Umbilical cord (tissue), 2 donors: ENCODE data around the gene MAP4K1. TPM values are rescaled to one million over a fixed set of nuclear protein-coding genes. Genes with fewer than 3 reads are reported as not detected.

Experiments
- DNase-seq: peaks from one replicate; pipeline ENCODE4 v3.0.0-alpha.2; 2015; ENCODE audit warnings: low spot score
- total RNA-seq: library from RNA; depleted of rRNA; stranded (reverse); fragments of >200 nt; gene quantifications from one replicate; pipeline ENCODE4 v1.2.3, GENCODE V29; 2014; ENCODE audit warnings: low replicate concordance; ENCODE audit not compliant: insufficient read depth

The MAP4K1 gene
- total RNA-seq, 1 donor from 2014 or later: 0.96 TPM

DNA sequence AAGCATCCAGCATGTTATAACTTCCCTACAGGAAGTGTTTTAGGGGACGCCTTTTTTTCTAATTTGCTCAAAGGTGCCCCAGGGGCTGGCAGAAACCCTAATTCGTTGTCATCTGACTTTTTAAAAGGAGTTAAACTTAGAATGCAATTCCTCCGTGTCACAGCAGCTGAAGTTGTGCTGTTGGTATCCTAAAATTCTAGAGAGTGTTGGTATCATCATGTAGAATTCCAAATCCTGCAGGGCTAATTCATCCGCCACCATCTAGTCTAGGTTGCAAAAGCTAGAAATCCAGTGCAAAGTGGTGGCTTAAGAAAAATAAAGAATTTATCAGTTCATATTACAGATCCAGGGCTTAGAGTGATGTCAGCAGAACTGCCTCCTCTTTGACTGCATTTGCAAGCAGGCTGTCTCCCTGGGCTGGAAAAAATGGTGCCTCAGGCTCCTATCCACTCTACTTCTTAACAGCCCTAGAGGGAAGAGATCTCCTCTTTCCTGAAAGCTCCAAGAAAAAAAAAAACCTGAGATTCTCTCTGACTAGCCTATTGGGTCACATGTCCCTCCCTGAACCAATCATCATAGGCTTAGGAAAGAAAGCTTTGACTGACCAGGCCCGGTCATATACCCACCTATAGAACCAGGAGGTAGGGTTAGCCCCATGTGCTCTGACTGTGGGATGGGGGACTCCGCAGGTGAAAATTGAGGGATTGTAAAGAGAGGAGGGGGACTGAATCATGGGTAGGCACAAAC, 73.0 kb downstream of the MAP4K1 start:
- DNase-seq: peak; percentile 27

- peak; percentile 81 for DNase-seq
Measured at GRCh38 chr19:38543807-38544568, 73.8 kb downstream of the MAP4K1 start.

- no peak for DNase-seq
Measured at GRCh38 chr19:38543286-38543806, 74.4 kb downstream of the MAP4K1 start.

DNA sequence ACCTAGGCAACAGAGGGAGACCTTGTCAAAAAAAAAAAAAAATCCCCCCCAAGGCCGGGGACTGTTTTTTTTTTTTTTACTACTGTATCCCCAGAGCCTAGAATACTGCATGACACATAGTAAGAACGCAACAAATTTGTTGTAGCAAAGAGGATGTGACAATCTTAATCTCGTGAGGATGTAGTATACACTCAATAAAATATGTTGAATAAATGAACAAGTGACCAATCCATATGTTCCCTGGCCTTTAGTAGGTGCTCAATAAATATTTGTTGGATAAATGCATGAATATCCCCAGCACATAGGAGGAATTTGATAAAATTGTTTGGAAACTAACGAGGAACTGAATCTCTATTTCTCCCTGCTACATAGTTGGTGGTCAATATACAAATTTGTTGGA, 75.7 kb downstream of the MAP4K1 start:
- DNase-seq: no peak

DNA sequence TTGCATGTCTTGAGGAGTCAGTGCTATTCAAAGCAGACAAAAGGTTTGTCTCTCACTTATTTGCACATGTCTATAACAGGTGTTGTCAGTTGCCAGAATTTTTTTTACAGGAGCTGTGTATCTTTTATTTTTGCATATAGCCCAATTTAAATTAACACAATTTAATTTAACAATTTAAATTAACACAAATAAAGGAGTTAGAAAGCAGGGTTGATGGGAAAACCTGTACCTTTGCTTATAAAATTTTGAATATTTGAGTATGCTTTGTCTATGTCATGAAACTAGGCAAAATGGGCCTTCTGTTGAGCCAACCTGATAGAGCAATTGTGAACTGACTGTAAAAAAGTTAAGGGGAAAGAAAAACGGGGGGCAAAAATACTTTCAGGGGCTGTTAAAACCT, 78.0 kb downstream of the MAP4K1 start:
- DNase-seq: no peak

DNA sequence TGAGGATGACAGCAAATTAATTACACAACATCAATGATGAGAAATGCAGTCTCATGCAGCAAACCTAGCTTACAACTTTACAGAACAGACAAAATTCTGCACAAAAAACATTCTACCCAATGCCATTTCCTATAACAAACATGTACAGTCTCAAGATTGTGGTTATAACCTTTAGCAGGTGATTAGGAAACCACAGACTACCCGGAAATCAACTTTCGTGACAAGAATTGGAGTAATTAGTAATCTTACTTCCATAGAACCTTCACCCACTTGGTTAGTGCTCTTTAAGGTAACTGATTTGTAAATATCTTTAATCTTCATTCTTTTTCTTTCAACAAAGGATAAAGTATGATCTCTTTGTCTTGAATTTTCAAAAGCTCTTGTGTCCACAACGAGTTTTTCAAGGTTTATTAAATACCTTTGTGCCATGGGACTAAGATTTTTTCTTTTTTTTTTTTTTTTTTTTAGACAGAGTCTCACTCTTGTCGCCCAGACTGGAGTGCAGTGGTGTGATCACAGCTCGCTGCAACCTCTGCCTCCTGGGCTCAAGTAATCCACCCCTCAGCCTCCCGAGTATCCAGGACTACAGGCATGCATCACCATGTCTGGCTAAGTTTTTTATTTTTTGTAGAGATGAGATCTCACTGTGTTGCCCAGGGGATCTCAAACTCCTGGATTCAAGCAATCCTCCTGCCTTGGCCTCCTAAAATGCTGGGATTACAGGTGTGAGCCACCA, 78.8 kb downstream of the MAP4K1 start:
- DNase-seq: no peak

GRCh38 chr19:38538386-38538785, 79.4 kb downstream of the MAP4K1 start:
- DNase-seq: no peak

Other genes starting within 250 kb of the MAP4K1 start
- 147 TPM for gene PSMD8, start 243.4 kb downstream of the MAP4K1 start, total RNA-seq
- gene GGN, start 229.9 kb downstream of the MAP4K1 start, total RNA-seq: not detected
- gene SPRED3, start 229.3 kb downstream of the MAP4K1 start, total RNA-seq: not detected
- 6.7 TPM for gene FAM98C, start 214.9 kb downstream of the MAP4K1 start, total RNA-seq
- gene RASGRP4, start 191.7 kb downstream of the MAP4K1 start, total RNA-seq: 0.96 TPM
- 1.4 TPM for gene RYR1, start 184.3 kb downstream of the MAP4K1 start, total RNA-seq
- gene EIF3K, start 1.2 kb upstream of the MAP4K1 start, total RNA-seq: 56.1 TPM
- gene ACTN4, start 29.7 kb upstream of the MAP4K1 start, total RNA-seq: 354 TPM
- gene CAPN12, start 126.5 kb upstream of the MAP4K1 start, total RNA-seq: not detected
- gene LGALS7, start 155.6 kb upstream of the MAP4K1 start, total RNA-seq: 4.3 TPM
- 139 TPM for gene LGALS7B, start 171.2 kb upstream of the MAP4K1 start, total RNA-seq
- gene LGALS4, start 195.0 kb upstream of the MAP4K1 start, total RNA-seq: not detected
- gene ECH1, start 213.8 kb upstream of the MAP4K1 start, total RNA-seq: 16.1 TPM
- gene HNRNPL, start 232.0 kb upstream of the MAP4K1 start, total RNA-seq: 141 TPM